HG03175 (cell line): ENCODE data around the gene HDAC6.
"Not testable (repeated sequence)": the region's sequence is repeated elsewhere in the genome, so short reads cannot be mapped to it uniquely, and the experiment has no call there.

Experiments
- ATAC-seq: cut with Tn5 transposase; IDR thresholded peaks from one replicate; pipeline ENCODE4 v1.9.1; 2021; ENCODE audit warnings: mild to moderate bottlenecking, moderate library complexity; ENCODE audit not compliant: unreplicated experiment

Gene HDAC6

DNA sequence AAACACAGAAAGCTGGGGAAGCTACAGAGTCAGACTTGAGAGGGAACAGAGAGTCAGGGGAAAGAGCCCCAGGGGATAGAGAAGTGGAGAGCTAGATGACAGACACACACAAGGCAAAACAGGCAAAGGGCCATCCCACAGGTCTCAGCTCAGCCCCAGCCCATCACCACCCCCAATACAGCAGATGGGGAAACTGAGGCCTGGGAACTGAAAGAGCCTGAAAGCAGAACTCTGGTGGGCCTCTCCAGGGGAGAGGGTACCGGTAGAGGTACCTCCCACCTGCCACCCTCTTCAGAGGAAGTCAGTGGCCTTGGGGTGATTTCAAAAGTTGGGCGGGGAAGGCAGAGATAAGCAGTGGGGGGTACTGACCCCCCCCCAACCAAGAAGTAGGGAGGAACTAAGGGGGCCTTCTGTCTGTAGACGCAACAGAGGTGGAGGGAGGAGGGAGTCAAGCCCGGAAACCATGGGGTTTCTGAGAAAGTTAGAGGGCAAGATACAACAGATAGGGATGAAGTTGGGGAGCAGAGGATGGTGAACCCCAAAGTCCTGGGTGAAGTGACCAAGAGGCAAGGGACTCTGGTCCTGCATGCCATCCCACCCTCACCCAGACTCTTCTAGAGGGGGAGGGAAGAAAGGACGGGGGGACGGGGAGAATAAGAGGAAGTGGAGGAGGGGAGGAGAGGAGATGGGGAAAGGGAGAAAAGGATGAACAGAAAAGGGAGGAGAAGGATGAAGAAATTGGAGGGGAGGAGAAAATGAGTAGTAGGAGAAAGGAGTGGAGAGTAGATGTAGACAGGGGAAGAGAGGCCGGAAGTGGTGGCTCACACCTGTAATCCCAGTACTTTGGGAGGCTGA is 12.3 kb upstream of the HDAC6 start:
- no peak for ATAC-seq

DNA sequence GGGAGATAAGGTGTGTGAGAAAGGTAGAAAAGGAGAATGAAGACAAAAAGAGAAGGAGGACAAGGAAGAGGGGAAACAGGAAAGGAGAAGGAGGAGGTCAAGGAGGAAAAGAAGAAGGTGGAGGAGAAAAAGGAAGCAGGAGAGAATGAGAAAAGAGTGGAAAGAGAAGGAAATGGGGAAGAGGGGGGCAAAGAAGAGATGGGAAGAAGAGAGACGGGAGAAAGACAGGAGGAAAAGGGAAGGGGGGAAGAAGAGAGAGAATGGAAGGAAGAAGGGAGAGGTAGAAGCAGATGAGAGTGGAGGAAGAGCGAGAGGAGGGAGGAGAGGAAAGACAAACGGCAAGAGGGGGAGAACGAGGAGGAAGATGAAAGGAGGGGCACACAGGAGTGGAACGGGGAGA is 11.4 kb upstream of the HDAC6 start:
- ATAC-seq = no peak

DNA sequence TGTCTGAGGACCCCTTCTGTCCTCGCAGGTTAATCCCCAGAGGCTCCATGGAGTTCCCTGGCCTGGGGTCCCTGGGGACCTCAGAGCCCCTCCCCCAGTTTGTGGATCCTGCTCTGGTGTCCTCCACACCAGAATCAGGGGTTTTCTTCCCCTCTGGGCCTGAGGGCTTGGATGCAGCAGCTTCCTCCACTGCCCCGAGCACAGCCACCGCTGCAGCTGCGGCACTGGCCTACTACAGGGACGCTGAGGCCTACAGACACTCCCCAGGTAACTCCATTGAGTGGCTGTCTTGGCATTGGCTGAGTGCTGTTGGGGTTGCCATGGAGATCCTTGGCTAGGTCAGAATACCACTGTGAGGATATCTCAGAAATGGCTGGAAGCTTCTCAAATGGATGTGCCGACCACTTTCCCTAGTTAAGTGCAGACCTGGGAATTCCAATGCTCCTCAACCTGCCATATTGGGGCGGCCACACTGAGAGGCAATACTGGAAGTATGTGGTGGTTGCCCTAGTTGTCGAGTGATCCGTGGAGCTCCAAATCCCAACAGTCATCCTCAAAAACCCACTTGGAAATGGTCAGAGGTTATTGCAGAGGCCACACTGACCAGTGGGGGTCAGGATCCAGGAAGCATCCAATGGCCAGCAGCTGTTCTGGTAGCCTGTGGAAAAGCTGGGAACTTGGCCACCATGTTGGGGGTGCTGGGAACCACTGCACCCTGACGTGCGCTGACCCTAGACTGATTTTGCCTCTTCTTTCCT is 10.6 kb upstream of the HDAC6 start:
- no peak for ATAC-seq

GRCh38 chrX:48792219-48792618 is 9.6 kb upstream of the HDAC6 start:
- ATAC-seq = no peak

- no peak for ATAC-seq
Observed at GRCh38 chrX:48793935-48794334, 7.9 kb upstream of the HDAC6 start.

- ATAC-seq = no peak
Observed at GRCh38 chrX:48794340-48794910, 7.4 kb upstream of the HDAC6 start.

DNA sequence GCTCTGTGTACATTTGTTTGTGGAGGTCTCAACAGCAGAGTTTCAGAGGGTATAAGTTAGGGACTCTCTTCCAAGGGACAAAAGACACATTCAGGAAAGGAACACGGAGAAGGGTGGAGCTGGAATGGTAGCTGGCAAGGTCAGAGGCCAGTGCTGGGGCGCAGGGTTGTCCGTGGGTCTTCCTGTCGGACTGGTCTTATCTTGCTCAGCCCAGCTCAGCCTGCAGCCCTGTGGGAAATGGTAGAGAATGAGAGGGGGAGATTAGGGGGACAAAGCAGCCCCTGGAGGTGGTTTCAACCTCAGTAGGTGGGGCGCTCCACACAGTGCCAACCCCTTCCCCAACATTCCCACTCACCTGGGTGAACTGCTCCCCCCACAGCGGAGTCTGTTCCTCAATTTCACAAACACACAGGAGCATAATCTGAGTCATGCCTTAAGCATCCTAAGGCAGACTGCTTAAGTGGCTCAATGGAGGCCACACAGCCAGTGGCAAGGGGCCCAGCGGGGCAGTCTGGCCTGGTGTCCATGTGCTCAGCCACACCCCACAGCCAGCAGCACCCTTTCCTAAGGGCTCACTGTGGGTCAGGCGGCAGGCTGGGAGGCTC is 6.9 kb upstream of the HDAC6 start:
- no peak for ATAC-seq

DNA sequence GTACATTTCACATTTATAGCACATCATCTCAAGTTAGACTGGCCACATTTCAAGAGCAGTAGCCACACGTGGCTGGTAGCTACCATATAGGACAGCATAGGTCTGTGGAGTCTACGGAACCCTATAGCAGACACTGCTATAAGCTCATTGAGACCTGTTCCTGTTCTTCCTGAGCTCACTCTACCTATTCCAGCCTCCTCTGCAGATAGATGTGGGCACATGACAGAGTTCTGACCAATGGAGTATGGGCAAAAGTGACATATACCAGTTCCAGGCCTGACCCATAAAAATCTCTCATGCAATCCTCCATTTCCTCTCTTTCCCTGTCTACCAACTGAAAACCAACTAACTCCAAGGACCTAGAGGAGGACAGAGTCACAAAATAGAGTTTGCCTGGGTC is 3.5 kb upstream of the HDAC6 start:
- ATAC-seq = no peak

DNA sequence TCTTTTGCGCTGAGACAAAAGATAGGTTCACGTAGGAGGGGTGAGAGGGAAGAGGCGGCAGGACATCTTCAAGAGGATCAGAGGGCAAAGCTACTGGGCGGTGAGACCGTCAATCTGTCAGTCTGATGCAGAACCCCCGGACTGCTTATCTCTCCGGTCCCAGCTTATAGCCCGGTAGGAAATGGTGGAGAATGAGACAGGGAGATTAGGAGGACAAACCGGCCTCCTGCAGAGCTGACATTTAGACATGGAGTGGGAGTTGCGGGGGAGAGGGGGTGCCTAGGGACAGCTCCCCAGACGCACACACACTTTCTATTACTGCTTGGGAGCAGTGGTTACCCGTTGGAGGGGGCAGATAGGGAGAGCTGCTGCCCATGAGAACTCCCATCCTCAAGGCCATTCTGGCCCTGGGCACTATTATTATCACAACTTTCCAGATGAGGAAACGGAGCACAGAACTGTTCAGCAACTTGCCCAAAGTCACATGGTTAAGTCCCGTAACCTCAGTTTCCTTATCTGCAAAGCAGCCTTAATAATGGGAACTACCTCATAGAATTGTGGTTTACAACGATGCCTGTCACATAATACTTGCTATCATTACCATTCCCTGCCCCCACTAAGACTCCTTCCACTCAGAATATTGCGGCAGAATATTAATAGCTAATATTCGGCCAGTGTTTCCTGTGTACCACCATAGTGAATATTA is 1.1 kb upstream of the HDAC6 start:
- no peak for ATAC-seq

DNA sequence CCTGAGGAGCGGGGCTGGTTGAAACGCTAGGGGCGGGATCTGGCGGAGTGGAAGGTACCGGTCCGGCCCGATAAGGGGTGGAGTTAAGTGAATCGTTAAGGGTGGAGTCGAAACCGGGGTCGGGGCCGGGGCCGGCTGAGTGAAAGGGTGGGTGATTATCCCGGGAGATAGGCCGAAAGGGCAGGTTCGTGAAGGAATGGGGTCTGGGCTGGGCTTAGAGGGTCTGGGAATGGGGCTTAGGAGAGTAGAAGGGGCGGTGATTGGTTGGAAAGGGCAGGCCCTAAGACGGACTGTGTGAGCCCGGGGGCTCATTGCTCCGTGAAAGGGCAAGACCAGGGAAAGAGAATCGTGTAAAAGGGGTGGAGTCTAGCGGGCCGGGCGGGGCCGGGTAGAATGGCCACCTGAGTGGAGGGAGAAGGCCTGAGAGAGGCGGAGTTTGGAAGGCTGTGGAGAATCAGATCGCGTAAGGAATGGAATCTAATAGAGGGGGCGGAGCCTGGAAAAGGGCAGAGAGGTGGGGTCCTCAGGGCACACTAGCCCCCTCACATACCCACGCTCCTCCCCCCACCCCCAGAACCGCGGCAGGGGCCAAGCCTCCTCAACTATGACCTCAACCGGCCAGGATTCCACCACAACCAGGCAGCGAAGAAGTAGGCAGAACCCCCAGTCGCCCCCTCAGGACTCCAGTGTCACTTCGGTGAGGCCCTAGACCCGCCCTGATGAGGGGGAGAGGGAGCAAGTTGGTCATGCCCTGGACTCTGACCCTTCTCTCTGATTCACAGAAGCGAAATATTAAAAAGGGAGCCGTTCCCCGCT is 430 bp downstream of the HDAC6 start:
- peak; percentile 48 for ATAC-seq

- ATAC-seq = no peak
Observed at GRCh38 chrX:48802905-48803200, 986 bp downstream of the HDAC6 start.

- no peak for ATAC-seq
Observed at GRCh38 chrX:48806081-48806480, 4.2 kb downstream of the HDAC6 start.

DNA sequence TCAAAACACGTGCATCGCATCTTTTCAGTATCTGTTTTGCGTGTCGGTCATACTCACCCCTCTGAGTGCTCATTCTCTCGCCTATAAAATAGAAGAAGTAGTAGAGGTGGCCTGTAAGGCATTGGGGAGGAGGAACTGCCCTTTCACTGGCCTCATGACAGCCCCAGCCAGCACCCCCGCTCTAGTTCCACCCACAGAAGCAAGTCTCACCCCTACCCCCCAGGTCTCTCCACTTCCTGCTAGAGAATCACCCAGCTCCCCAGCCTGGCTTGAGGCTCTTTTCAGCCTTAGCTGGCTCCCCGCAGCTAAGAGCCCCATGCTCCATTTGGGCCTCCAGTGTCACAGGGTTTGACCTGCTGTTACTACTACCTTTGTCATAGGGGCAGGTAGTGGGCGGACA is 11.8 kb downstream of the HDAC6 start:
- ATAC-seq = no peak

- ATAC-seq = no peak
Observed at GRCh38 chrX:48814722-48815121, 12.9 kb downstream of the HDAC6 start.

DNA sequence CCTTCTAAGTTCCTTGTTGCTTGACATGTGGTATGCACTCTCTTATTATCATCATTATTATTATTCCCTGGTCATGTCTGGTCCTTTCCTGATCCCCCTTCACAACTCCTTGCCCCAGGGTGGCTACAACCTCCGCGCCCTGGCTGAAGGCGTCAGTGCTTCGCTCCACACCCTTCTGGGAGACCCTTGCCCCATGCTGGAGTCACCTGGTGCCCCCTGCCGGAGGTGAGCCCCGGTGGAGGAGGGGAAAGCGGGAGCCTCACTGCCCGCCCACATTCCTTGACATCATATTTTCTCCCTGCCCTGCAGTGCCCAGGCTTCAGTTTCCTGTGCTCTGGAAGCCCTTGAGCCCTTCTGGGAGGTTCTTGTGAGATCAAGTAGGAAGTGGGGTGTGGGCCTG is 13.4 kb downstream of the HDAC6 start:
- ATAC-seq = no peak

- no peak for ATAC-seq
Observed at GRCh38 chrX:48816014-48816810, 14.3 kb downstream of the HDAC6 start.

DNA sequence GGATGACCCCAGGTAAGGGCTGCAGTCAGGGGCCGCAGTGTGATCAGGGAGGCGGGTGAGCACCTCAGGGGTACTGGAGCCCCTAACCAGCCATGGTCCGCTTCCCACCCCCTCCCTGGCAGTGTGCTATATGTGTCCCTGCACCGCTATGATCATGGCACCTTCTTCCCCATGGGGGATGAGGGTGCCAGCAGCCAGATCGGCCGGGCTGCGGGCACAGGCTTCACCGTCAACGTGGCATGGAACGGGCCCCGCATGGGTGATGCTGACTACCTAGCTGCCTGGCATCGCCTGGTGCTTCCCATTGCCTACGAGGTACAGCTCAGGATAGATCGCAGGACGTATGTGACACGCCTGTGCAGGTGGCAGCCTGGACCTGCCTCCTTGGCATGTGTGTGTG is 16.2 kb downstream of the HDAC6 start:
- no peak for ATAC-seq

DNA sequence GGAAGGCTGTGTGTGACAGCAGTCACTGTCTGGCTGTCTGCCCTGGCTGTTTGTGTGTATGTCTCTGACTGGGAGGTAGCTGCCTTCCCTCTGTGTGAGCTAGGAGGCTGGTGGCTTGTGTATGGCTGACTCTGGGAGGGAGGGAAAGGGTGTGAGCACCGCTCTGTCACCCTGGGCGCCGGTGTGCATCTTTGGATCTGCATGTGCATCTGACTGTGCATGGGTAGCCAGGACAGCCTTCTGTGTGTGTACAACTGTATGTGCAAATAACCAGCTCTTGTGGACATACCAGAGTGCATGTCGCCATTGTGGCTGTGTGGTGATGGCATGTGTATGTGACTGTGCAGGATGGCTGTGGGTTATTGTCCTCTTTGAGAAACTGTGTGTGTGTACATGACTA is 17.0 kb downstream of the HDAC6 start:
- ATAC-seq = no peak

GRCh38 chrX:48819394-48819793 is 17.5 kb downstream of the HDAC6 start:
- not testable (repeated sequence) for ATAC-seq
